GM18867 (cell line): Measurements from ENCODE around the gene ZNF506.
"Not testable (repeated sequence)": the region's sequence is repeated elsewhere in the genome, so short reads cannot be mapped to it uniquely, and the experiment has no call there.

Experiments used
- ATAC-seq: cut with Tn5 transposase; IDR thresholded peaks from one replicate; pipeline ENCODE4 v1.9.1; 2021; ENCODE audit warnings: mild to moderate bottlenecking, moderate library complexity; ENCODE audit not compliant: unreplicated experiment

The ZNF506 gene

GRCh38 chr19:19746286-19747213, 75.0 kb downstream of the ZNF506 start:
- ATAC-seq = no peak

- no peak for ATAC-seq
Measured at GRCh38 chr19:19745496-19746285, 75.9 kb downstream of the ZNF506 start.

- ATAC-seq = no peak
Measured at GRCh38 chr19:19744641-19745040, 76.9 kb downstream of the ZNF506 start.

GRCh38 chr19:19743921-19744320, 77.6 kb downstream of the ZNF506 start:
- not testable (repeated sequence) for ATAC-seq

- ATAC-seq = no peak
Measured at GRCh38 chr19:19743176-19743575, 78.4 kb downstream of the ZNF506 start.

- ATAC-seq = no peak
Measured at GRCh38 chr19:19742773-19743172, 78.8 kb downstream of the ZNF506 start.
